Astrocyte (in vitro differentiated cells and primary cell): ENCODE data around the gene GBA2. TPM values are rescaled to one million over a fixed set of nuclear protein-coding genes. Genes with fewer than 3 reads are reported as not detected.
A peak's percentile ranks its signal among the peaks of the same experiment; 100 is the strongest.

Source experiments
- DNase-seq: peaks from one replicate; pipeline ENCODE4 v3.0.0-alpha.2; 2010; ENCODE audit warnings: low read depth
- FAIRE-seq: peaks from 2 replicates; lab custom pipeline; 2011; peaks lifted over from hg19 to GRCh38; lab: Jason Lieb, UNC
- H2AFZ ChIP-seq: 2 replicates; pipeline ENCODE4 v1.6.0; 2012; ENCODE audit warnings: low read depth, low read length, inconsistent platforms
- H3K27ac ChIP-seq: 2 replicates; pipeline ENCODE4 v1.5.1; 2011; ENCODE audit warnings: low read depth, low read length, inconsistent platforms
- H3K27me3 ChIP-seq: 2 replicates; pipeline ENCODE4 v1.6.0; 2011; ENCODE audit warnings: low read length, inconsistent platforms; ENCODE audit not compliant: insufficient read depth
- H3K36me3 ChIP-seq: 2 replicates; pipeline ENCODE4 v1.5.1; 2011; ENCODE audit warnings: low read length, inconsistent platforms; ENCODE audit not compliant: insufficient read depth
- H3K4me1 ChIP-seq: 2 replicates; pipeline ENCODE4 v1.5.1; 2011; ENCODE audit warnings: low read length, inconsistent platforms; ENCODE audit not compliant: insufficient read depth
- H3K4me2 ChIP-seq: 2 replicates; pipeline ENCODE4 v1.6.0; 2012; ENCODE audit warnings: low read length, inconsistent platforms
- H3K4me3 ChIP-seq: 2 replicates; pipeline ENCODE4 v1.5.1; 2011; ENCODE audit warnings: low read depth, mild to moderate bottlenecking, low read length, inconsistent platforms; ENCODE audit not compliant: insufficient read depth
- H3K79me2 ChIP-seq: 2 replicates; pipeline ENCODE4 v1.6.0; 2012; ENCODE audit warnings: mild to moderate bottlenecking, low read length, inconsistent platforms; ENCODE audit not compliant: insufficient read depth
- H3K9ac ChIP-seq: 2 replicates; pipeline ENCODE4 v1.6.0; 2012; ENCODE audit warnings: mild to moderate bottlenecking, low read length, inconsistent platforms
- H3K9me3 ChIP-seq: 2 replicates; pipeline ENCODE4 v1.5.1; 2012; ENCODE audit warnings: low read depth, mild to moderate bottlenecking, low read length, inconsistent platforms; ENCODE audit not compliant: insufficient read depth
- H4K20me1 ChIP-seq: 2 replicates; pipeline ENCODE4 v1.6.0; 2012; ENCODE audit warnings: low read length, inconsistent platforms; ENCODE audit not compliant: insufficient read depth
- H3K27ac Mint-ChIP-seq: one replicate; pipeline ENCODE4 v1.8.0; 2021; ENCODE audit warnings: mild to moderate bottlenecking, mixed read lengths; ENCODE audit not compliant: unreplicated experiment
- H3K27me3 Mint-ChIP-seq: one replicate; pipeline ENCODE4 v1.8.0; 2021; ENCODE audit warnings: low read depth, mixed read lengths; ENCODE audit not compliant: unreplicated experiment
- H3K36me3 Mint-ChIP-seq: one replicate; pipeline ENCODE4 v1.8.0; 2021; ENCODE audit warnings: low read depth, mixed read lengths; ENCODE audit not compliant: unreplicated experiment
- H3K4me1 Mint-ChIP-seq: one replicate; pipeline ENCODE4 v1.8.0; 2021; ENCODE audit warnings: low read depth, mixed read lengths; ENCODE audit not compliant: unreplicated experiment
- H3K4me3 Mint-ChIP-seq: one replicate; pipeline ENCODE4 v1.8.0; 2021; ENCODE audit warnings: mild to moderate bottlenecking, moderate library complexity, mixed read lengths; ENCODE audit not compliant: unreplicated experiment
- H3K9me3 Mint-ChIP-seq: one replicate; pipeline ENCODE4 v1.8.0; 2021; ENCODE audit warnings: mild to moderate bottlenecking, mixed read lengths; ENCODE audit not compliant: unreplicated experiment
- EZH2 ChIP-seq: IDR thresholded peaks from 2 replicates; pipeline ENCODE4 v1.6.1; 2012; ENCODE audit warnings: mild to moderate bottlenecking, low read length, inconsistent platforms; ENCODE audit not compliant: insufficient read depth
- microRNA-seq: library from miRNA; unstranded; fragments of <30 nt; microRNA quantifications from one replicate; pipeline ENCODE4 v1.2.0, GENCODE V29; 2020
- total RNA-seq: library from RNA; stranded (reverse); gene quantifications from 2 replicates; pipeline ENCODE4 v1.2.1, GENCODE V29; 2021
- TF ChIP-seq, protein P1 (sequence below): IDR thresholded peaks from 2 replicates; pipeline ENCODE4 v1.5.1; 2011; ENCODE audit warnings: low read depth, mild to moderate bottlenecking, inconsistent platforms, low read length, moderate library complexity; ENCODE audit not compliant: insufficient read depth

Gene GBA2
- total RNA-seq, 1 donor from 2014 or later = 42.5 TPM

DNA sequence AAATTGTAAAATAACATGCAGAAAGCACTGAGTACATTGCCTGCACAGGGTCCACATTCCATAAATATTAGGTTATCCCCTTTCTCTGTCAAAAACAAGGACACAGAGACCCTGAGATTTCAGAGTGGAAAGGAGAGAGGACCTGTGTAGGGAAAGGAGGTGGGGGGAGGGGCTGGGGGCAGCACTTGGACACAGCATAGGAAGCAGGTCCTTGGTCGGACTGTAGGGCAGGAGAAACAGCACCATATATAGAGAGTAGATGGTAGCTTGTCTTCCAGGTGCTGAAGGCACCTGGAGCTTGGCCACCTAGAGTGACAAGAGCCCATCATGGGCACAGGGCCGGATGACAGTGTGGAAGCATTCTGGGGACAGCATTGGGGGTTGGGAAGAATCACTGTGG is 61.7 kb downstream of the GBA2 start:
- peak overlapping the region; percentile 96 for H3K9ac ChIP-seq
- no peak for DNase-seq
- H3K4me3 Mint-ChIP-seq = peak overlapping the region; percentile 94
- H3K27me3 ChIP-seq = no peaks in the 10 kb centered on the region
- no peaks in the 10 kb centered on the region for H3K9me3 Mint-ChIP-seq
- H3K27ac Mint-ChIP-seq = peak overlapping the region; percentile 88
- H3K4me3 ChIP-seq = peak overlapping the region; percentile 97
- H3K4me2 ChIP-seq = peak overlapping the region; percentile 100
- peaks cover 64% of the 10 kb centered on the region for H3K4me1 ChIP-seq
- H3K27me3 Mint-ChIP-seq = no peaks in the 10 kb centered on the region
- peaks cover 49% of the 10 kb centered on the region for H3K4me1 Mint-ChIP-seq
- H3K27ac ChIP-seq = peak overlapping the region; percentile 44
- FAIRE-seq = no peak
- H3K36me3 Mint-ChIP-seq = peaks cover 32% of the 10 kb centered on the region
- peaks cover 55% of the 10 kb centered on the region for H3K36me3 ChIP-seq
- H3K79me2 ChIP-seq = peaks cover 67% of the 10 kb centered on the region
- no peaks in the 10 kb centered on the region for H3K9me3 ChIP-seq
- H2AFZ ChIP-seq = no peak overlapping the region
- peaks cover 74% of the 10 kb centered on the region for H4K20me1 ChIP-seq
- TF ChIP-seq EZH2 = no peak
- TF ChIP-seq, protein P1, sequence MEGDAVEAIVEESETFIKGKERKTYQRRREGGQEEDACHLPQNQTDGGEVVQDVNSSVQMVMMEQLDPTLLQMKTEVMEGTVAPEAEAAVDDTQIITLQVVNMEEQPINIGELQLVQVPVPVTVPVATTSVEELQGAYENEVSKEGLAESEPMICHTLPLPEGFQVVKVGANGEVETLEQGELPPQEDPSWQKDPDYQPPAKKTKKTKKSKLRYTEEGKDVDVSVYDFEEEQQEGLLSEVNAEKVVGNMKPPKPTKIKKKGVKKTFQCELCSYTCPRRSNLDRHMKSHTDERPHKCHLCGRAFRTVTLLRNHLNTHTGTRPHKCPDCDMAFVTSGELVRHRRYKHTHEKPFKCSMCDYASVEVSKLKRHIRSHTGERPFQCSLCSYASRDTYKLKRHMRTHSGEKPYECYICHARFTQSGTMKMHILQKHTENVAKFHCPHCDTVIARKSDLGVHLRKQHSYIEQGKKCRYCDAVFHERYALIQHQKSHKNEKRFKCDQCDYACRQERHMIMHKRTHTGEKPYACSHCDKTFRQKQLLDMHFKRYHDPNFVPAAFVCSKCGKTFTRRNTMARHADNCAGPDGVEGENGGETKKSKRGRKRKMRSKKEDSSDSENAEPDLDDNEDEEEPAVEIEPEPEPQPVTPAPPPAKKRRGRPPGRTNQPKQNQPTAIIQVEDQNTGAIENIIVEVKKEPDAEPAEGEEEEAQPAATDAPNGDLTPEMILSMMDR = no peak

Small RNA genes within 50 kb of the gene (microRNA-seq; reads per million reads assigned to microRNA genes)
- 3.3 reads per million, percentile 9 among the genes with 10 or more reads in this experiment for gene MIR6852
- not detected for gene MIR6853

Other genes with a start within 250 kb of the GBA2 start
- 30.9 and 33.7 TPM in 2 replicates for gene TESK1, start 144.0 kb downstream of the GBA2 start, total RNA-seq
- gene CD72, start 130.8 kb downstream of the GBA2 start, total RNA-seq = 1.8 and 2.4 TPM in 2 replicates
- not detected in 2 replicates for gene SIT1, start 98.3 kb downstream of the GBA2 start, total RNA-seq
- 13,402 and 14,410 TPM in 2 replicates for gene RMRP, start 91.2 kb downstream of the GBA2 start, total RNA-seq
- gene CCDC107, start 90.9 kb downstream of the GBA2 start, total RNA-seq = 15.5 and 18.8 TPM in 2 replicates
- 0.53 and 1.0 TPM in 2 replicates for gene ARHGEF39, start 84.0 kb downstream of the GBA2 start, total RNA-seq
- not detected in 2 replicates for gene CA9, start 75.3 kb downstream of the GBA2 start, total RNA-seq
- 1,947 and 2,001 TPM in 2 replicates for gene TPM2, start 59.3 kb downstream of the GBA2 start, total RNA-seq
- gene TLN1, start 17.0 kb downstream of the GBA2 start, total RNA-seq = 518 and 525 TPM in 2 replicates
- 80.3 and 84.1 TPM in 2 replicates for gene CREB3, start 16.6 kb downstream of the GBA2 start, total RNA-seq
- gene RGP1, start 59 bp upstream of the GBA2 start, total RNA-seq = 27.2 and 30.0 TPM in 2 replicates
- gene MSMP, start 5.0 kb upstream of the GBA2 start, total RNA-seq = not detected in 2 replicates
- 24.6 and 26.1 TPM in 2 replicates for gene NPR2, start 42.4 kb upstream of the GBA2 start, total RNA-seq
- 0.46 and 0.52 TPM in 2 replicates for gene SPAG8, start 63.0 kb upstream of the GBA2 start, total RNA-seq
- gene HINT2, start 65.8 kb upstream of the GBA2 start, total RNA-seq = 22.8 and 23.7 TPM in 2 replicates
- not detected in 2 replicates for gene FAM221B, start 79.5 kb upstream of the GBA2 start, total RNA-seq
- gene TMEM8B, start 80.0 kb upstream of the GBA2 start, total RNA-seq = 8.6 and 8.9 TPM in 2 replicates
- not detected in 2 replicates for gene OR13J1, start 121.2 kb upstream of the GBA2 start, total RNA-seq
- 0.39 and 0.62 TPM in 2 replicates for gene HRCT1, start 157.0 kb upstream of the GBA2 start, total RNA-seq
- gene SPAAR, start 160.3 kb upstream of the GBA2 start, total RNA-seq = 0.17 and 0.18 TPM in 2 replicates
- gene OR2S2, start 208.9 kb upstream of the GBA2 start, total RNA-seq = not detected in 2 replicates